Measurements from ENCODE around the gene POU2AF2.

POU2AF2 gene

DNA sequence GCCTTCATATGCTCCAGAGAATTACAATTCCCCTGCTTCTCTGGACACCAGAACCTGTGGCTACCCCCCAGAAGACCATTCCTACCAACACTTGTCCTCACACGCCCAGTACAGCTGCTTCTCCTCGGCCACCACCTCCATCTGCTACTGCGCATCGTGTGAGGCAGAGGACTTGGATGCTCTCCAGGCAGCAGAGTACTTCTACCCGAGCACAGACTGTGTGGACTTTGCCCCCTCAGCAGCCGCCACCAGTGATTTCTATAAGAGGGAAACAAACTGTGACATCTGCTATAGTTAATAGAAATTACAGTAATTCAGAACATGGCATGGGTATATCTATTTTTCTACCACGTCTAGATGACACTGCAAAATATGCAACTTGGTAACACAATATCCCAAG, 62.6 kb downstream of the POU2AF2 start:
- TF ChIP-seq, protein P1, sequence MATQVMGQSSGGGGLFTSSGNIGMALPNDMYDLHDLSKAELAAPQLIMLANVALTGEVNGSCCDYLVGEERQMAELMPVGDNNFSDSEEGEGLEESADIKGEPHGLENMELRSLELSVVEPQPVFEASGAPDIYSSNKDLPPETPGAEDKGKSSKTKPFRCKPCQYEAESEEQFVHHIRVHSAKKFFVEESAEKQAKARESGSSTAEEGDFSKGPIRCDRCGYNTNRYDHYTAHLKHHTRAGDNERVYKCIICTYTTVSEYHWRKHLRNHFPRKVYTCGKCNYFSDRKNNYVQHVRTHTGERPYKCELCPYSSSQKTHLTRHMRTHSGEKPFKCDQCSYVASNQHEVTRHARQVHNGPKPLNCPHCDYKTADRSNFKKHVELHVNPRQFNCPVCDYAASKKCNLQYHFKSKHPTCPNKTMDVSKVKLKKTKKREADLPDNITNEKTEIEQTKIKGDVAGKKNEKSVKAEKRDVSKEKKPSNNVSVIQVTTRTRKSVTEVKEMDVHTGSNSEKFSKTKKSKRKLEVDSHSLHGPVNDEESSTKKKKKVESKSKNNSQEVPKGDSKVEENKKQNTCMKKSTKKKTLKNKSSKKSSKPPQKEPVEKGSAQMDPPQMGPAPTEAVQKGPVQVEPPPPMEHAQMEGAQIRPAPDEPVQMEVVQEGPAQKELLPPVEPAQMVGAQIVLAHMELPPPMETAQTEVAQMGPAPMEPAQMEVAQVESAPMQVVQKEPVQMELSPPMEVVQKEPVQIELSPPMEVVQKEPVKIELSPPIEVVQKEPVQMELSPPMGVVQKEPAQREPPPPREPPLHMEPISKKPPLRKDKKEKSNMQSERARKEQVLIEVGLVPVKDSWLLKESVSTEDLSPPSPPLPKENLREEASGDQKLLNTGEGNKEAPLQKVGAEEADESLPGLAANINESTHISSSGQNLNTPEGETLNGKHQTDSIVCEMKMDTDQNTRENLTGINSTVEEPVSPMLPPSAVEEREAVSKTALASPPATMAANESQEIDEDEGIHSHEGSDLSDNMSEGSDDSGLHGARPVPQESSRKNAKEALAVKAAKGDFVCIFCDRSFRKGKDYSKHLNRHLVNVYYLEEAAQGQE (IDR thresholded peaks at IDR 0.05; ENCODE audit: insufficient read depth in 1 of 2, low read depth in 2 of 2, low read length in 2 of 2): no peak
- TF ChIP-seq TAF1 (IDR thresholded peaks at IDR 0.05; ENCODE audit: borderline replicate concordance, insufficient read depth, low read length): no peak
- no peak for TF ChIP-seq FOXP2 (optimal IDR thresholded peaks at IDR 0.05; ENCODE audit: borderline replicate concordance, extremely low read depth, extremely low read length, insufficient read depth)
- no peak for TF ChIP-seq SIN3A (IDR thresholded peaks at IDR 0.05; ENCODE audit: borderline replicate concordance, insufficient read depth, low read length)
- no peak for TF ChIP-seq POLR2AphosphoS5 (IDR thresholded peaks at IDR 0.05; ENCODE audit: low read depth, low read length)

GRCh38 chr11:111309215-111309915, 63.8 kb downstream of the POU2AF2 start:
- TF ChIP-seq SIN3A (IDR thresholded peaks at IDR 0.05; ENCODE audit: borderline replicate concordance, insufficient read depth, low read length) (no peak), POLR2AphosphoS5 (IDR thresholded peaks at IDR 0.05; ENCODE audit: low read depth, low read length) (no peak), TAF1 (IDR thresholded peaks at IDR 0.05; ENCODE audit: borderline replicate concordance, insufficient read depth, low read length) (no peak), FOXP2 (optimal IDR thresholded peaks at IDR 0.05; ENCODE audit: borderline replicate concordance, extremely low read depth, extremely low read length, insufficient read depth) (no peak)
- TF ChIP-seq, protein P1 (IDR thresholded peaks at IDR 0.05; ENCODE audit: insufficient read depth in 1 of 2, low read depth in 2 of 2, low read length in 2 of 2): no peak

- TF ChIP-seq POLR2AphosphoS5 (IDR thresholded peaks at IDR 0.05; ENCODE audit: low read depth, low read length) (no peak), SIN3A (IDR thresholded peaks at IDR 0.05; ENCODE audit: borderline replicate concordance, insufficient read depth, low read length) (no peak), FOXP2 (optimal IDR thresholded peaks at IDR 0.05; ENCODE audit: borderline replicate concordance, extremely low read depth, extremely low read length, insufficient read depth) (no peak)
- TF ChIP-seq, protein P1 (IDR thresholded peaks at IDR 0.05; ENCODE audit: insufficient read depth in 1 of 2, low read depth in 2 of 2, low read length in 2 of 2): no peak
Observed at GRCh38 chr11:111310088-111310487, 64.6 kb downstream of the POU2AF2 start.

DNA sequence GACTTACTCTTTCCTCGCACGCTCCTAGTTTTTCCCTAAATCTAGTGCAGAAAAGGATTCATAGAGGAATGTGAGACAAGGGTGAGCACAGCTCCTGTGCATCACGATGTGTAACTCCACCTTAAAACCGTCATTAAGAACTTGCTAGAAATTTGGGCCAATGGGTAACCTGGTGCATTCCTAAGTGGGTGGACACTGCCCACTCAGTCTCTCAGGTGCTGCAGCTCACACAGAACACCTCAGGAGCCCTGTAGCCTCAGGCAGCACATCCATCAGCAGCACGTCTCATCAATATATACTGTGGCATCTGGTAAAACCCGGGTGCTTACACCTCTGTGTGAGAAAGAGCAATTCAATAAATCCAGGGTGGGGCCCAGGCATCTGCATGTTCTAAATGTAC, 65.2 kb downstream of the POU2AF2 start:
- TF ChIP-seq FOXP2 (optimal IDR thresholded peaks at IDR 0.05; ENCODE audit: borderline replicate concordance, extremely low read depth, extremely low read length, insufficient read depth) (no peak), SIN3A (IDR thresholded peaks at IDR 0.05; ENCODE audit: borderline replicate concordance, insufficient read depth, low read length) (no peak), POLR2AphosphoS5 (IDR thresholded peaks at IDR 0.05; ENCODE audit: low read depth, low read length) (no peak), TAF1 (IDR thresholded peaks at IDR 0.05; ENCODE audit: borderline replicate concordance, insufficient read depth, low read length) (no peak)
- TF ChIP-seq, protein P1 (IDR thresholded peaks at IDR 0.05; ENCODE audit: insufficient read depth in 1 of 2, low read depth in 2 of 2, low read length in 2 of 2): no peak

Data from PFSK-1 (cell line).